Measurements from ENCODE around the gene ARMC3.

Gene ARMC3

DNA sequence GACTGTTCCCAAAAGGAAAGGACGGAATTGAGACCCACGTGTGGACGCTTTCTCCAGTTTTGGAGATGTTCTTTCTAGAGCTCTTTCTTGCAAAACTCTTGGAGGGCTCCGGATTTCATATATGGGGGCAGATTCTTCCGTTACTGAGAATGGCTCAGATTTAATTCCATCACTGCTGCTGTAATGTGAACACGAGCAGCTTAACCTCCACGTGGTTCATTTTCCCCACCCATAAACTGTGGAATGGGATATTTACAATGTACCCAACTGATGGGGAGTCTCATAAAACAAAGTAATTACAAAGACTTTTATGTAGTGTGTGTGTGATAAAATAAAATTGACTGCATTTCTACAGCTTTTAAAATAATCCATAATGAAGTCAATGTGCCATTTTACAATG, 152.4 kb downstream of the ARMC3 start:
- DNase-seq, result no peak

GRCh38 chr10:23081221-23081750, 153.4 kb downstream of the ARMC3 start:
- no peak for DNase-seq

DNA sequence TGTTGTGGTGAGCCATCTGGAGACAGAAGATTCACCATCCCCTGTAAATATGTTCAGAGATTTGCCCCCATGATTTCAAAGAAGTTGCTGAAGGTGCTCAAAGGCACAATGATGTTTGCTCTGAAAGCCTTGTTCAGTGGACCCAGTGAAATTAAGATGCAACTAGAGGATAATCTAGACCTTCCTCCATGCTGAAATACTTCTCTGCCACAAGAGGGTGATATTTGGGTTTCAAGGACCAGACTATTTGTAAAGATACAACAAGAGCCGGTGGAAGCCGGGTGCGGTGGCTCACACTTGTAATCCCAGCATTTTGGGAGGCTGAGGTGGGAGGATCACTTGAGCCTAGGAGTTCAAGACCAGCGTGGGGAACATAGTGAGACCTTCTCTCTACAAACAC, 154.0 kb downstream of the ARMC3 start:
- DNase-seq, result no peak

Measured in NCI-H526 (cell line).